Measurements from ENCODE around the gene KIF26A. TPM values are rescaled to one million over a fixed set of nuclear protein-coding genes. Genes with fewer than 3 reads are reported as not detected.

The KIF26A gene
- total and polyA plus RNA-seq, 2 of the 13 experiments (the other 11 are each of a cell fraction or from before 2014, with no cell fraction given), result not detected

- no peak for ATAC-seq
- in situ Hi-C loops (cut with HindIII; ENCODE audit: extremely low pct_ligation_motif_present, low pct_unique_long_range_greater_than_20kb), result no loop called here
These were observed 13.4 kb upstream of the KIF26A start for GRCh38 chr14:104125011-104125410.

DNA sequence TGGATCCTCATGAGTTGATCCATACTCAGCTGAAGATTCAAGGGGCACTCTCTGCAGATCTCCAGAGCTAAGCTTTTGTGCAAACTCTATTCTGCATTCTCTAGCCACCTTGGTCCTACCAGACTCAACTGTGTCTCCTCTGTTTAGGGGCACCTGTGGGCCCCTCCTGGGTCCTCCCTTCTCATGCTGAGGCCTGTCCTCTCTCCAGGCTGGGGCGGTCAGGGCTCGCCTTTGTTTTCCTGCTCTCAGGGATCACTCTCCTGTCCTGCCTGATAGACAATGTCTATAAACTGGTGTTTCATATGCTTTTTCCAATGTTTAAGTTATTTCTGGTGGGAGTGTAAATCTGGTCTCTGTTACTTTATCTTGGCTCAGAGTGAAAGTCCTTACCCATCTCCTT, 11.6 kb upstream of the KIF26A start:
- no peaks in the 10 kb centered on the region for H3K79me2 ChIP-seq (ENCODE audit: insufficient read depth, low read length)
- H2AFZ ChIP-seq (ENCODE audit: low read length), result no peak overlapping the region
- H3K4me3 ChIP-seq (replicated peaks in 1 of 3; ENCODE audit: insufficient read depth in 1 of 3, low read depth in 2 of 3, low read length in 3 of 3), result no peak overlapping the region
- H3K9ac ChIP-seq (ENCODE audit: insufficient read depth, low read depth, low read length), result no peak overlapping the region
- intact Hi-C loops (cut with micrococcal nuclease; ENCODE audit: unreplicated experiment) (no loop called here), in situ Hi-C loops (cut with HindIII; ENCODE audit: extremely low pct_ligation_motif_present, low pct_unique_long_range_greater_than_20kb) (no loop called here)
- POLR2A ChIA-PET, result no interaction called here
- no TSS peak for BruUV-seq (replicated peaks)
- no peaks in the 10 kb centered on the region for H3K4me1 ChIP-seq (ENCODE audit: insufficient read depth, low read length)
- no peaks in the 10 kb centered on the region for H4K20me1 ChIP-seq (ENCODE audit: insufficient read depth, low read length)
- H3K27me3 ChIP-seq (ENCODE audit: control insufficient read depth in 1 of 2, insufficient read depth in 2 of 2, low read length in 2 of 2), result no peaks in the 10 kb centered on the region
- H3K36me3 ChIP-seq (replicated peaks in 1 of 2; ENCODE audit: control insufficient read depth in 1 of 2, insufficient read depth in 2 of 2, low read length in 2 of 2), result no peaks in the 10 kb centered on the region
- CTCF ChIA-PET (ENCODE audit: low intra/inter-chr PET ratio, low total read pairs), result no interaction called here
- 91% methylated on average over 2 of the region's 2 CpGs for WGBS (ENCODE audit: low lambda C conversion rate)
- DNase-seq (ENCODE audit: low spot score) (no peak), ATAC-seq (no peak), FAIRE-seq (no peak)
- H3K9me3 ChIP-seq (ENCODE audit: low read length), result peaks cover 16% of the 10 kb centered on the region
- no peak overlapping the region for H3K27ac ChIP-seq (ENCODE audit: extremely low read length, insufficient read depth, low read length)
- TF ChIP-seq BCL6 (CRISPR knock-in tag; IDR thresholded peaks at IDR 0.05) (no peak), SALL1 (CRISPR knock-in tag; IDR thresholded peaks at IDR 0.05) (no peak), NPAS2 (CRISPR knock-in tag; IDR thresholded peaks at IDR 0.05; ENCODE audit: borderline replicate concordance) (no peak), ERF (CRISPR knock-in tag; IDR thresholded peaks at IDR 0.05) (no peak), THAP8 (CRISPR knock-in tag; IDR thresholded peaks at IDR 0.05; ENCODE audit: borderline replicate concordance) (no peak)
- TF ChIP-seq, protein P1, sequence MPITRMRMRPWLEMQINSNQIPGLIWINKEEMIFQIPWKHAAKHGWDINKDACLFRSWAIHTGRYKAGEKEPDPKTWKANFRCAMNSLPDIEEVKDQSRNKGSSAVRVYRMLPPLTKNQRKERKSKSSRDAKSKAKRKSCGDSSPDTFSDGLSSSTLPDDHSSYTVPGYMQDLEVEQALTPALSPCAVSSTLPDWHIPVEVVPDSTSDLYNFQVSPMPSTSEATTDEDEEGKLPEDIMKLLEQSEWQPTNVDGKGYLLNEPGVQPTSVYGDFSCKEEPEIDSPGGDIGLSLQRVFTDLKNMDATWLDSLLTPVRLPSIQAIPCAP (CRISPR knock-in tag; IDR thresholded peaks at IDR 0.05; ENCODE audit: low read depth), result no peak
- H3K4me2 ChIP-seq (ENCODE audit: low read depth, low read length), result no peak overlapping the region

More at GRCh38 chr14:104125011-104125410, 13.4 kb upstream of the KIF26A start:
- Histone ChIP-seq H3K4me3 (replicated peaks in 1 of 3; ENCODE audit: insufficient read depth in 1 of 3, low read depth in 2 of 3, low read length in 3 of 3) (no peak overlapping the region), H3K27me3 (ENCODE audit: control insufficient read depth in 1 of 2, insufficient read depth in 2 of 2, low read length in 2 of 2) (peaks cover 0 to 1% of the 10 kb centered on the region in 2 experiments; a peak in 2 of 5 replicates), H3K36me3 (replicated peaks in 1 of 2; ENCODE audit: control insufficient read depth in 1 of 2, insufficient read depth in 2 of 2, low read length in 2 of 2) (no peaks in the 10 kb centered on the region), H3K9me3 (ENCODE audit: low read length) (peaks cover 11% of the 10 kb centered on the region), H3K4me2 (ENCODE audit: low read depth, low read length) (no peak overlapping the region), H3K9ac (ENCODE audit: insufficient read depth, low read depth, low read length) (no peak overlapping the region), H3K79me2 (ENCODE audit: insufficient read depth, low read length) (no peaks in the 10 kb centered on the region), H3K4me1 (ENCODE audit: insufficient read depth, low read length) (no peaks in the 10 kb centered on the region), H3K27ac (ENCODE audit: extremely low read length, insufficient read depth, low read length) (no peak overlapping the region), H2AFZ (ENCODE audit: low read length) (no peak overlapping the region), H4K20me1 (ENCODE audit: insufficient read depth, low read length) (no peaks in the 10 kb centered on the region)
- TF ChIP-seq CBX2 (IDR thresholded peaks at IDR 0.05; ENCODE audit: low read depth, low read length) (no peak), CBX2 (CRISPR knock-in tag; IDR thresholded peaks at IDR 0.05; ENCODE audit: low read depth) (no peak), IRX3 (CRISPR knock-in tag; IDR thresholded peaks at IDR 0.05; ENCODE audit: borderline replicate concordance, low read depth) (no peak), ZNF354B (CRISPR knock-in tag; IDR thresholded peaks at IDR 0.05) (no peak), ZNF850 (CRISPR knock-in tag; conservative IDR thresholded peaks at IDR 0.05) (no peak), ZNF317 (CRISPR knock-in tag; IDR thresholded peaks at IDR 0.05) (peak; percentile 94)
- CTCF ChIA-PET (ENCODE audit: low intra/inter-chr PET ratio, low total read pairs), result no interaction called here
- WGBS (ENCODE audit: low lambda C conversion rate), result under 1% methylated on average over 4 of the region's 4 CpGs
- POLR2A ChIA-PET, result no interaction called here
- intact Hi-C loops (cut with micrococcal nuclease; ENCODE audit: unreplicated experiment), result no loop called here
- FAIRE-seq (no peak), DNase-seq (ENCODE audit: low spot score) (no peak)
- BruUV-seq (replicated peaks), result no TSS peak

Measured in HepG2 (cell line).